IMR-90 (cell line): Measurements from ENCODE around the gene WDFY1. TPM values are rescaled to one million over a fixed set of nuclear protein-coding genes. Genes with fewer than 3 reads are reported as not detected.

Experiments used
- ATAC-seq: fragments of 200-7000 bp; cut with Tn5 transposase; 2 replicates; pipeline ENCODE4 v1.9.1; 2020; ENCODE audit warnings: low read depth, mild to moderate bottlenecking, moderate library complexity
- BruUV-seq: library from RNA; stranded (reverse); fragments of 400-500 nt; replicated peaks from 2 replicates; lab custom pipeline; 2021; lab: Mats Ljungman, UMichigan
- CTCF ChIA-PET: fragments of 300-600 bp; formaldehyde crosslinking; extraction: SDS; loops from one replicate; lab custom pipeline; 2021; ENCODE audit warnings: antibody characterized with exemption; lab: Yijun Ruan, JAX
- POLR2A ChIA-PET: fragments of 300-600 bp; sonication (Branson Sonifier 250); formaldehyde crosslinking; loops from one replicate; lab custom pipeline; 2022; ENCODE audit warnings: antibody characterized with exemption; ENCODE audit not compliant: unreplicated experiment; lab: Charles Lee
- DNase-seq: peaks from one replicate; pipeline ENCODE4 v3.0.0; 2013
- H2AFZ ChIP-seq: replicated peaks from 2 replicates; pipeline ENCODE3; 2013; ENCODE audit warnings: low read length, mild to moderate bottlenecking; ENCODE audit not compliant: poor library complexity
- H2AK5ac ChIP-seq: 2 replicates; pipeline ENCODE4 v1.6.1; 2013; ENCODE audit warnings: low read depth, low read length, inconsistent platforms
- H2AK9ac ChIP-seq: replicated peaks from 2 replicates; pipeline ENCODE3; 2013; ENCODE audit warnings: mild to moderate bottlenecking, low read depth, low read length, moderate library complexity; ENCODE audit not compliant: poor library complexity
- H2BK120ac ChIP-seq: 2 replicates; pipeline ENCODE4 v1.6.1; 2013; ENCODE audit warnings: low read depth, low read length, inconsistent platforms
- H2BK15ac ChIP-seq: 3 replicates; pipeline ENCODE4 v1.6.1; 2013; ENCODE audit warnings: low read depth, low read length, inconsistent platforms
- H2BK20ac ChIP-seq: 2 replicates; pipeline ENCODE4 v1.6.1; 2013; ENCODE audit warnings: low read depth, mild to moderate bottlenecking, inconsistent platforms, low read length, moderate library complexity
- H2BK5ac ChIP-seq: 2 replicates; pipeline ENCODE4 v1.6.1; 2013; ENCODE audit warnings: mild to moderate bottlenecking, low read depth, low read length, inconsistent platforms; ENCODE audit not compliant: poor library complexity, severe bottlenecking
- H3K14ac ChIP-seq: replicated peaks from 2 replicates; pipeline ENCODE4 v1.6.1; 2013; ENCODE audit warnings: low read depth, low read length, inconsistent platforms
- H3K18ac ChIP-seq: 2 replicates; pipeline ENCODE4 v1.6.1; 2013; ENCODE audit warnings: low read depth, low read length, control low read depth
- H3K23ac ChIP-seq: 2 replicates; pipeline ENCODE4 v1.6.1; 2013; ENCODE audit warnings: low read depth, low read length, inconsistent platforms
- H3K27ac ChIP-seq: 2 replicates; pipeline ENCODE4 v1.5.1; 2013; ENCODE audit warnings: mild to moderate bottlenecking, control low read depth, low read length; ENCODE audit not compliant: insufficient read depth
- H3K27me3 ChIP-seq: 2 replicates; pipeline ENCODE4 v1.6.1; 2013; ENCODE audit warnings: low read length; ENCODE audit not compliant: control insufficient read depth, insufficient read depth
- H3K36me3 ChIP-seq: 2 replicates; pipeline ENCODE4 v1.6.1; 2013; ENCODE audit warnings: low read length, mixed read lengths; ENCODE audit not compliant: control insufficient read depth, insufficient read depth
- H3K4ac ChIP-seq: 2 replicates; pipeline ENCODE4 v1.6.1; 2013; ENCODE audit warnings: low read depth, low read length, inconsistent platforms
- H3K4me1 ChIP-seq: 2 replicates; pipeline ENCODE4 v1.6.1; 2013; ENCODE audit warnings: low read length, mixed read lengths; ENCODE audit not compliant: control insufficient read depth, insufficient read depth
- H3K4me2 ChIP-seq: 2 replicates; pipeline ENCODE4 v1.6.1; 2013; ENCODE audit warnings: low read depth, mild to moderate bottlenecking, control low read depth, low read length, moderate library complexity
- H3K4me3 ChIP-seq: 2 replicates; pipeline ENCODE4 v1.5.1; 2013; ENCODE audit warnings: low read depth, mild to moderate bottlenecking, control low read depth, low read length, moderate library complexity; ENCODE audit not compliant: insufficient read depth
- H3K56ac ChIP-seq: 2 replicates; pipeline ENCODE4 v1.6.1; 2013; ENCODE audit warnings: low read length, inconsistent platforms; ENCODE audit not compliant: insufficient read depth; ENCODE audit errors: extremely low read depth
- H3K79me1 ChIP-seq, 2 experiments: 2 replicates each; pipeline ENCODE4 v1.6.1; 2013; ENCODE audit warnings: low read length in 2 of 2, inconsistent platforms in 1 of 2, low read depth in 1 of 2
- H3K9ac ChIP-seq: 2 replicates; pipeline ENCODE4 v1.6.1; 2013; ENCODE audit warnings: low read depth, low read length, control low read depth
- H3K9me1 ChIP-seq: 2 replicates; pipeline ENCODE4 v1.6.1; 2013; ENCODE audit warnings: low read length, inconsistent platforms; ENCODE audit not compliant: insufficient read depth
- H3K9me3 ChIP-seq: 2 replicates; pipeline ENCODE4 v1.6.1; 2013; ENCODE audit warnings: low read length; ENCODE audit not compliant: control insufficient read depth, insufficient read depth
- H4K20me1 ChIP-seq: 2 replicates; pipeline ENCODE4 v1.6.1; 2013; ENCODE audit warnings: low read length, inconsistent platforms; ENCODE audit not compliant: insufficient read depth
- H4K5ac ChIP-seq: 2 replicates; pipeline ENCODE4 v1.6.1; 2013; ENCODE audit warnings: mild to moderate bottlenecking, low read depth, low read length, control low read depth
- H4K8ac ChIP-seq, 2 experiments: 2 replicates each; pipeline ENCODE4 v1.6.1; 2013; ENCODE audit warnings: low read depth in 2 of 2, low read length in 2 of 2, control low read depth in 1 of 2, inconsistent platforms in 1 of 2
- H4K91ac ChIP-seq: 2 replicates; pipeline ENCODE4 v1.6.1; 2013; ENCODE audit warnings: low read depth, low read length, inconsistent platforms; ENCODE audit not compliant: insufficient read depth
- MAFK ChIP-seq: IDR thresholded peaks from 2 replicates; pipeline ENCODE4 v1.6.1; 2012; ENCODE audit warnings: low read depth, low read length, improper control_type of control experiment
- POLR2A ChIP-seq: IDR thresholded peaks from 2 replicates; pipeline ENCODE4 v1.6.1; 2012; ENCODE audit warnings: mild to moderate bottlenecking, low read depth, low read length
- RAD21 ChIP-seq: IDR thresholded peaks from 2 replicates; pipeline ENCODE4 v1.6.1; 2012; ENCODE audit warnings: low read length, improper control_type of control experiment
- RCOR1 ChIP-seq: IDR thresholded peaks from 2 replicates; pipeline ENCODE4 v1.6.1; 2012; ENCODE audit warnings: mild to moderate bottlenecking, low read length, improper control_type of control experiment; ENCODE audit not compliant: insufficient replicate concordance
- RFX5 ChIP-seq: IDR thresholded peaks from 2 replicates; pipeline ENCODE4 v1.8.0; 2012; ENCODE audit warnings: low read depth, mild to moderate bottlenecking, low read length, moderate library complexity
- WGBS, 2 experiments: methylation state at CpG; one replicate each; pipeline versions ENCODE4 v1.1.5 to v1.1.7; 2013; ENCODE audit warnings: missing lambda C conversion rate in 2 of 2; ENCODE audit not compliant: insufficient read length in 1 of 2; ENCODE audit errors: extremely low coverage in 2 of 2; 5-methylcytosine and 5-hydroxymethylcytosine counted together
- dilution Hi-C: fragments of 300-500 bp; cut with HindIII; formaldehyde crosslinking; loops from one replicate; pipeline ENCODE4 v1.14.3; 2018; ENCODE audit warnings: low sequenced_read_pairs; ENCODE audit not compliant: unreplicated experiment
- in situ Hi-C: fragments of 300-500 bp; cut with MboI; formaldehyde crosslinking; loops from 3 replicates; pipeline ENCODE4 v1.14.3; 2019; ENCODE audit warnings: low sequenced_read_pairs, inconsistent platforms, mixed read lengths
- intact Hi-C: fragments of 100-400 bp; cut with micrococcal nuclease; formaldehyde crosslinking; loops from 2 replicates; pipeline ENCODE4 v1.10.0; 2022
- polyA plus RNA-seq, 3 experiments: library from polyadenylated mRNA; depleted of rRNA; stranded (reverse); fragments of >200 nt; gene quantifications; 2 replicates each; pipeline ENCODE4 v1.2.3, GENCODE V29; 2012; ENCODE audit warnings: low replicate concordance in 1 of 3
- total RNA-seq: library from RNA; depleted of rRNA; stranded (reverse); fragments of >200 nt; gene quantifications from 2 replicates; pipeline ENCODE4 v1.2.3, GENCODE V29; 2012
- TF ChIP-seq, protein P1 (sequence below): fragments of 150-350 bp; IDR thresholded peaks from 2 replicates; pipeline ENCODE4 v1.6.1; 2017; ENCODE audit warnings: mild to moderate bottlenecking, antibody characterized with exemption, low read length, low read depth
- TF ChIP-seq, protein P2 (sequence below): fragments of 150-350 bp; IDR thresholded peaks from 2 replicates; pipeline ENCODE4 v1.6.1; 2016; ENCODE audit warnings: low read depth, mild to moderate bottlenecking, low read length, moderate library complexity, borderline replicate concordance

The WDFY1 gene
- total and polyA plus RNA-seq, 2 of the 4 experiments (the other 2 are of a cell fraction) = 35.6 to 93.6 TPM

DNA sequence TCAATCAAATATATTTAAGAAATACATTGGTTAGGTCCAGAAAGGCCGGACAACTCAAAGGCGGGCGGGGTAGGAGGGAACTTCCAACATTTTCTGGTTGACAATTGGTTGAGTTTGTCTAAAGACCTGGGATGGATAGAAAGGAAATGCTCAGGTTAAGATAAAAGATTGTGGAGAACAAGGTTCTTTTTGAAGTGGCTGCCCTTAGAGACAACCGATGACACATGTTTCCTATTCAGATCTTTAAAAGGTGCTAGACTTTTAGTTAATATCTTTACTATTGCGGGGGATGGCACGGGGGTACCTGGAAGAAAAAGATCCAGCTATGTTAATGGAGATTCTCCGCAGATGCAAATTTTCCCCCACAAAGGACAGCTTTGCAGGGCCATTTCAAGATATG is 97.7 kb downstream of the WDFY1 start:
- peaks cover 2% of the 10 kb centered on the region for H3K36me3 ChIP-seq
- no peaks in the 10 kb centered on the region for H4K20me1 ChIP-seq
- ATAC-seq = no peak
- in situ Hi-C loops = no loop called here
- no peak overlapping the region for H2BK20ac ChIP-seq
- H4K91ac ChIP-seq = no peak overlapping the region
- H3K27me3 ChIP-seq = no peaks in the 10 kb centered on the region
- no peak overlapping the region for H3K4ac ChIP-seq
- peaks cover 3% of the 10 kb centered on the region for H3K4me1 ChIP-seq
- H2BK5ac ChIP-seq = no peak overlapping the region
- no peak overlapping the region for H3K4me2 ChIP-seq
- TF ChIP-seq, protein P1, sequence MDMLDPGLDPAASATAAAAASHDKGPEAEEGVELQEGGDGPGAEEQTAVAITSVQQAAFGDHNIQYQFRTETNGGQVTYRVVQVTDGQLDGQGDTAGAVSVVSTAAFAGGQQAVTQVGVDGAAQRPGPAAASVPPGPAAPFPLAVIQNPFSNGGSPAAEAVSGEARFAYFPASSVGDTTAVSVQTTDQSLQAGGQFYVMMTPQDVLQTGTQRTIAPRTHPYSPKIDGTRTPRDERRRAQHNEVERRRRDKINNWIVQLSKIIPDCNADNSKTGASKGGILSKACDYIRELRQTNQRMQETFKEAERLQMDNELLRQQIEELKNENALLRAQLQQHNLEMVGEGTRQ = no peak
- TF ChIP-seq RAD21 = no peak
- no peak for TF ChIP-seq RCOR1
- no peak for TF ChIP-seq MAFK
- no peak for TF ChIP-seq RFX5
- TF ChIP-seq, protein P2, sequence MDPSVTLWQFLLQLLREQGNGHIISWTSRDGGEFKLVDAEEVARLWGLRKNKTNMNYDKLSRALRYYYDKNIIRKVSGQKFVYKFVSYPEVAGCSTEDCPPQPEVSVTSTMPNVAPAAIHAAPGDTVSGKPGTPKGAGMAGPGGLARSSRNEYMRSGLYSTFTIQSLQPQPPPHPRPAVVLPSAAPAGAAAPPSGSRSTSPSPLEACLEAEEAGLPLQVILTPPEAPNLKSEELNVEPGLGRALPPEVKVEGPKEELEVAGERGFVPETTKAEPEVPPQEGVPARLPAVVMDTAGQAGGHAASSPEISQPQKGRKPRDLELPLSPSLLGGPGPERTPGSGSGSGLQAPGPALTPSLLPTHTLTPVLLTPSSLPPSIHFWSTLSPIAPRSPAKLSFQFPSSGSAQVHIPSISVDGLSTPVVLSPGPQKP = no peak
- TF ChIP-seq POLR2A = no peak
- no peak overlapping the region for H2BK120ac ChIP-seq
- H2BK15ac ChIP-seq = no peak overlapping the region
- DNase-seq = no peak
- H3K14ac ChIP-seq = no peak overlapping the region
- no peaks in the 10 kb centered on the region for H3K9me1 ChIP-seq
- H2AK9ac ChIP-seq = no peak overlapping the region
- ChIA-PET CTCF (interaction anchor here (1.3 kb wide), 1 partner anchor 107 kb away, joined by 3 read pairs; no protein-coding TSS in a partner anchor), POLR2A (no interaction called here)
- no peak overlapping the region for H2AFZ ChIP-seq
- H2AK5ac ChIP-seq = no peak overlapping the region
- H3K27ac ChIP-seq = no peak overlapping the region
- no peak overlapping the region for H4K5ac ChIP-seq
- no peaks in the 10 kb centered on the region for H3K79me1 ChIP-seq
- H3K9ac ChIP-seq = no peak overlapping the region
- no peak overlapping the region for H3K56ac ChIP-seq
- peaks cover 2% of the 10 kb centered on the region; the same call in 1 of the 2 replicates for H3K9me3 ChIP-seq
- H3K18ac ChIP-seq = no peak overlapping the region
- BruUV-seq = no TSS peak
- intact Hi-C loops = no loop called here
- no peak overlapping the region for H3K23ac ChIP-seq
- no peak overlapping the region for H4K8ac ChIP-seq
- no CpG with 5 or more reads among the region's 7 CpGs for WGBS, 2 experiments
- dilution Hi-C loops = no loop called here
- no peak overlapping the region for H3K4me3 ChIP-seq
